Measurements from ENCODE around the gene CSF2.

DNA sequence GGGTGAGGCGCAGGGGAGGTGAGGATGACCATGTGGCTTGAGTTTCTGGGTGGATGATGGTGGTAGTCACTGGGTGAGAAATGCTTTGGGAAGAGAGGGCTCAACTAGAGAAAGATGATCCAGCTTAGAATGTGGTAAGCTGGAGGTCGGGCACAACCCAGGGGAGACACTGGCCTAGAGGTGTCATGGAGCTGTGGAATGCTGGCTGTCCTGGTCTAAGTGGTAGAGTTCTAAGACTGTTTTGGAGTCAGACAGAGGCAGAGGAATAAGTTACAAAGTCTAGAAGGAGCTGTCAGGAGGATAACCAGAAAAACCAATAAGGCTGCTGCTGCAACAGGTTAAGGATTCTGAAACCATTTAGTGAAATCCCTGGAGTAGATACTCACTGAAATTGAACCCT is 43.0 kb upstream of the CSF2 start:
- TF ChIP-seq, protein P1, sequence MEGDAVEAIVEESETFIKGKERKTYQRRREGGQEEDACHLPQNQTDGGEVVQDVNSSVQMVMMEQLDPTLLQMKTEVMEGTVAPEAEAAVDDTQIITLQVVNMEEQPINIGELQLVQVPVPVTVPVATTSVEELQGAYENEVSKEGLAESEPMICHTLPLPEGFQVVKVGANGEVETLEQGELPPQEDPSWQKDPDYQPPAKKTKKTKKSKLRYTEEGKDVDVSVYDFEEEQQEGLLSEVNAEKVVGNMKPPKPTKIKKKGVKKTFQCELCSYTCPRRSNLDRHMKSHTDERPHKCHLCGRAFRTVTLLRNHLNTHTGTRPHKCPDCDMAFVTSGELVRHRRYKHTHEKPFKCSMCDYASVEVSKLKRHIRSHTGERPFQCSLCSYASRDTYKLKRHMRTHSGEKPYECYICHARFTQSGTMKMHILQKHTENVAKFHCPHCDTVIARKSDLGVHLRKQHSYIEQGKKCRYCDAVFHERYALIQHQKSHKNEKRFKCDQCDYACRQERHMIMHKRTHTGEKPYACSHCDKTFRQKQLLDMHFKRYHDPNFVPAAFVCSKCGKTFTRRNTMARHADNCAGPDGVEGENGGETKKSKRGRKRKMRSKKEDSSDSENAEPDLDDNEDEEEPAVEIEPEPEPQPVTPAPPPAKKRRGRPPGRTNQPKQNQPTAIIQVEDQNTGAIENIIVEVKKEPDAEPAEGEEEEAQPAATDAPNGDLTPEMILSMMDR (conservative IDR thresholded peaks at IDR 0.05 in 1 of 2, IDR thresholded peaks at IDR 0.05 in 1 of 2; ENCODE audit: extremely low read depth in 1 of 2, insufficient read depth in 1 of 2, low read depth in 1 of 2, low read length in 2 of 2) = no peak
- TF ChIP-seq EZH2 (IDR thresholded peaks at IDR 0.05; ENCODE audit: borderline replicate concordance, low read length) = no peak

Data from mammary epithelial cell (primary cell).